SK-N-SH (cell line): ENCODE data around the gene PRPF6.

ENCODE experiments used
- CTCF ChIP-seq: fragments of 200-600 bp; sonication (generic); IDR thresholded peaks from 2 replicates; pipeline ENCODE4 v1.6.1; 2017; ENCODE audit warnings: antibody characterized with exemption, mild to moderate bottlenecking, moderate library complexity
- GATA2 ChIP-seq: sonication (generic); formaldehyde crosslinking; IDR thresholded peaks from 2 replicates; pipeline ENCODE4 v1.5.0; 2020; ENCODE audit warnings: mild to moderate bottlenecking, missing genetic modification reagents
- RXRA ChIP-seq: IDR thresholded peaks from 2 replicates; pipeline ENCODE4 v1.4.0; 2012; ENCODE audit warnings: low read depth, mild to moderate bottlenecking, borderline replicate concordance
- TAF1 ChIP-seq: IDR thresholded peaks from 2 replicates; pipeline ENCODE4 v1.6.1; 2012; ENCODE audit warnings: low read depth, mild to moderate bottlenecking, low read length, moderate library complexity, borderline replicate concordance
- TCF12 ChIP-seq: IDR thresholded peaks from 2 replicates; pipeline ENCODE4 v1.4.0; 2012

GRCh38 chr20:64035066-64035932 is 54.4 kb downstream of the PRPF6 start:
- no peak for TF ChIP-seq CTCF
- no peak for TF ChIP-seq GATA2
- TF ChIP-seq RXRA, result no peak
- no peak for TF ChIP-seq TAF1
- no peak for TF ChIP-seq TCF12
